IPS DF 6.9 (cell line): ENCODE results near the gene RIT1.

Source experiments
- DNase-seq: peaks from one replicate; pipeline ENCODE4 v3.0.0-alpha.2; 2013; ENCODE audit warnings: low read depth, low spot score
- H3K27ac ChIP-seq: one replicate; pipeline ENCODE4 v1.5.1; 2013; ENCODE audit warnings: low read length, control low read depth
- H3K27me3 ChIP-seq: 2 replicates; pipeline ENCODE4 v1.6.1; 2013; ENCODE audit warnings: mild to moderate bottlenecking, low read length; ENCODE audit not compliant: control insufficient read depth, insufficient read depth
- H3K36me3 ChIP-seq: 2 replicates; pipeline ENCODE4 v1.6.1; 2013; ENCODE audit warnings: low read length; ENCODE audit not compliant: control insufficient read depth, insufficient read depth
- H3K4me1 ChIP-seq: 2 replicates; pipeline ENCODE4 v1.6.1; 2013; ENCODE audit warnings: low read length; ENCODE audit not compliant: control insufficient read depth, insufficient read depth
- H3K4me3 ChIP-seq: 2 replicates; pipeline ENCODE4 v1.5.1; 2013; ENCODE audit warnings: mild to moderate bottlenecking, low read length
- H3K9me3 ChIP-seq: 2 replicates; pipeline ENCODE4 v1.6.1; 2013; ENCODE audit warnings: low read length, inconsistent platforms; ENCODE audit not compliant: control insufficient read depth, insufficient read depth
- whole genome bisulfite sequencing: extraction: QIAGEN DNeasy Blood & Tissue Kit; methylation state at CpG from one replicate; pipeline ENCODE4 v1.1.7; 2013; ENCODE audit warnings: mixed read lengths, missing lambda C conversion rate; ENCODE audit not compliant: insufficient read length, insufficient coverage; 5-methylcytosine and 5-hydroxymethylcytosine counted together

The RIT1 gene, protein sequence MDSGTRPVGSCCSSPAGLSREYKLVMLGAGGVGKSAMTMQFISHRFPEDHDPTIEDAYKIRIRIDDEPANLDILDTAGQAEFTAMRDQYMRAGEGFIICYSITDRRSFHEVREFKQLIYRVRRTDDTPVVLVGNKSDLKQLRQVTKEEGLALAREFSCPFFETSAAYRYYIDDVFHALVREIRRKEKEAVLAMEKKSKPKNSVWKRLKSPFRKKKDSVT

DNA sequence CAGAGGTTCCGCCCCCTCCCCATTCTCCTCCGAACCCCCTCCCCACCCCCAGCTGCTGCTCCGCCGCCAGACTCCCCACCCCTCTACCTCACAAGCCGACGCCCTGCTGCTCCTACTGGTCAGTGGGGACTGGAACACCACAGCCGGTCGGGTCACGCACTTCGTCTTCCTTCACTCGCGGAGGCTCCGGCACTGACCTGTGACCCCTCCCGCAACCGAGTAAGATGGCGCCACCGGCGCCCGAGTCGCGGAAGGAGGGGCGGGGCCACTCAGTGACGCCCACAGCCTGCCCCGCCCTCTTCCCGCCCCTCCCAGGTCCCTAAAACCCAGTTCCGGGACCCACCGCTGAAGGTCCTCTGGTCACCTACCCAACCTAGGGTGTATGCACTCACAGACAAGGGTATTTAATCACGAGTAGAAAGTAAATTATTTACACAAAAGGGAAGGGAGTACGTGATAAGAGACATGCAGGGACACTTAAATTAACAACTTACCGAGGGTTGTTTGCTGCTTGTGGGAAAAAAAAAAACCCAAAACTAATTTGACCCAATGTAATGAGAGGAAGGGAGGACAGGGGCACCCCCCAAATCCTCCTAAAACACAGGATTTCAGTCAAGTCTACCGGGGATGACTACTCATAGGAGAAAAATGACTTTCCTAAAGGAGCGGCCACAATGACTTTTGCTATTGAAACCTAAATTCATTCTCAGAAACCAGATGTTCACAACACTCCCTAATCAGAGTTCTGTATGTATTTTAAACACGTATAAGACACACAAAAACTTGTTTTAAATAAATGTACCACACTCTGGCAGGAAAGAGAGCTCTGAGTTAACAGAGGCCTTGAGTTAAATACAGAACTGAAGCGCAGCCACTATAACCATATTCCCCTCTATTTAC, at the start of gene RIT1:
Gene RIT1, minus strand, starts transcription at position 194 of the 900 bp plus-strand sequence. CDS start 588 bp downstream, outside the sequence.
- H3K4me1 ChIP-seq: no peaks in the 10 kb centered on the region
- peaks cover 14% of the 10 kb centered on the region for H3K36me3 ChIP-seq
- WGBS: no CpG with 5 or more reads among the region's 34 CpGs
- H3K27ac ChIP-seq: no peak within 1 kb of the TSS
- peak; percentile 63 for DNase-seq
- peak within 1 kb of the TSS; percentile 98 for H3K4me3 ChIP-seq
- no peaks in the 10 kb centered on the region for H3K9me3 ChIP-seq
- H3K27me3 ChIP-seq: no peaks in the 10 kb centered on the region

DNA sequence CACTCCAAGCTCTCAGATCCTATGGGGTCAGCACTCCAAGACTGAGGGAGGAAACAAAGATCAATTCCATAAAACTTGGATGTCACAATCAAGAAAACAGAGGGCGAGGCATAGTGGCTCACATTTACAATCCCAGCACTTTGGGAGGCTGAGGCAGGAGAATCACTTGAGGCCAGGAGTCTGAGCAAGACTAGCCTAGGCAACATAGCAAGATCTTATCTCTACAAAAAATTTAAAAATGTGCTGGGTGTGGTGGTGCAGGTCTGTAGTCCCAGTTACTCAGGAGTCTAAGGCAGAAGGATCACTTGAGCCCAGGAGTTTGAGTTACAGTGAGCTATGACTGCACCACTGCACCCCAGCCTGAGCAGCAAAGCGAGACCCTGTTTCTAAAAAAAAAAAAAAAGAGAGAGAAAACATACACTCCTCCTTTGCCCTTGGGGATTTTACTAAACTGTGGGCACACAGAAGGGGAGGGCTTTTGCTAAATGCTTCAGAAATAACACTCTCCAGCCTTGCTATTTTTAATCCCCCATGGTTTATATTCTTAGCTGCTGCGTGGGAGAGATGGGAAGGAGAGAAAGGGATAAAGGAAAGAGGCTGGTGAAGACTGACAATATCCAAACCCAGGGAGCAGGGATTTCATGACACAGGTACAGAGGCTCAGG, 49.1 kb upstream of the RIT1 start:
- H3K27ac ChIP-seq: no peak overlapping the region
- no CpG with 5 or more reads among the region's 3 CpGs for WGBS

DNA sequence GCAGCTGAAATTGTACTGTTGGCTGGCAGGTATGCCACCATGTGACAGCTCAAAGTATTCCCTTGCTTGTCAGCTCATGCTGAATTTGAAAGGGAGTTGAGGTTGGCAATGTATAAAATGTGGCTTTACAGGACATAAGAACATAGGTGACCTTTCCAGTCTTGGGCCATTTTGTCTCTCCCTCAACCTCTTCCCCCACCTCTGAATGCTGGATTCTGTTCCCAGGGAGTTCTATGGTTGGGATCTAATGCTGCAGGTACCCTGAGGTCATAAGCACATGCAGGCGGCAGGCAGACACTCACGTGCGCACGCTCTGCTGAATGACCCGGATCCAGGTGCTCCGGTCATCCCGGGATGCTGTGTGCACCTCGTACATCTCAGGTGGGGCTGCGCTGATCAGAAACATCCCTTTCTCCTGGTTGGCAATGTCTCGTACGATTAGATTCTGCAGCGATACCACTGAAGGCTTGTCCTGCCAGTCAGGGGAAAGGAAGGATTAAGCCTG, 46.3 kb upstream of the RIT1 start:
- no CpG with 5 or more reads among the region's 12 CpGs for WGBS
- Histone ChIP-seq H3K27ac (no peak overlapping the region), H3K4me1 (no peaks in the 10 kb centered on the region), H3K9me3 (no peaks in the 10 kb centered on the region), H3K4me3 (no peak overlapping the region), H3K27me3 (no peaks in the 10 kb centered on the region), H3K36me3 (peaks cover 31% of the 10 kb centered on the region)
- no peak for DNase-seq

More for the DNA sequence above, 49.1 kb upstream of the RIT1 start:
- Histone ChIP-seq H3K27me3 (no peaks in the 10 kb centered on the region), H3K4me1 (no peaks in the 10 kb centered on the region), H3K4me3 (no peak overlapping the region), H3K36me3 (peaks cover 37% of the 10 kb centered on the region), H3K9me3 (no peaks in the 10 kb centered on the region)
- DNase-seq: no peak

DNA sequence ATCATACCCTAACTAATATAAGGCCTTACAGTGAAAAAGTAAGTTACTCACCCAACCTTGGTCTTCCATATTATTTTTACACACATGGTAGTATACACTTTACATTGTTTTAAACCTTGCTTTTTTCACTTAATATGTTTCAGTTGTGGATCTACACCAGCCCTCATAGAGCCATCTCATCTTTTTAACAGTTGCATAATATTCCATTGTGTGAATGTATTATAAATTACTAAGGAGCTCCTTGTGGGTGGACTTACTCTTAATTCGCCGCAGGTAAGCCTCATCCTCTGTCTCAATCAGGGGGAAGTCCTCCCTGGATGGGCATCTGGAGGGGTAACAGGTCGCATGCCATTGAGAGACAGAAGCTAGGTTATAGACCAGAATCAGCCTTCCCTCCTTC, 43.5 kb upstream of the RIT1 start:
- no peaks in the 10 kb centered on the region for H3K9me3 ChIP-seq
- WGBS: no CpG with 5 or more reads among the region's 3 CpGs
- no peaks in the 10 kb centered on the region for H3K27me3 ChIP-seq
- peaks cover 42% of the 10 kb centered on the region for H3K36me3 ChIP-seq
- no peak overlapping the region for H3K27ac ChIP-seq
- H3K4me1 ChIP-seq: no peaks in the 10 kb centered on the region; the same call in 1 of the 2 replicates
- DNase-seq: no peak
- no peak overlapping the region for H3K4me3 ChIP-seq

DNA sequence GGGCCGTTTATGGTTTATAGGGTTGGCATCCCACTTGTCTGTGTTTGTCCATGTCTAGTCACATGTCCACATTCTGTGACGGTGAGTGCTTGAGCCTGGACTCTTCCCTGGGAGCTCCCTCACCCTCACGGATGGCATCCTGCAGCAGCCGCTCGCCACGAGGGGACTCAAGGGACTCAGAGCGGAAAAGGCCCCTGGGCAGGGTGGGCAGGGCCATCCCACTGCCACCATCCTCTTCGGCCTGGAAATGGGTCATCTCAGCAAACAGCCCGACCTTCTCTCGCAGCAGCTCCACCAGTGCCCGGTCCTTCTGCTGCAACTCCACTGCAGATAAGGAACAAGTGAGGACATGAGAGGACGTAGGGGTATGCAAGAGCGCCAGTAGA, 41.3 kb upstream of the RIT1 start:
- no peak for DNase-seq

DNA sequence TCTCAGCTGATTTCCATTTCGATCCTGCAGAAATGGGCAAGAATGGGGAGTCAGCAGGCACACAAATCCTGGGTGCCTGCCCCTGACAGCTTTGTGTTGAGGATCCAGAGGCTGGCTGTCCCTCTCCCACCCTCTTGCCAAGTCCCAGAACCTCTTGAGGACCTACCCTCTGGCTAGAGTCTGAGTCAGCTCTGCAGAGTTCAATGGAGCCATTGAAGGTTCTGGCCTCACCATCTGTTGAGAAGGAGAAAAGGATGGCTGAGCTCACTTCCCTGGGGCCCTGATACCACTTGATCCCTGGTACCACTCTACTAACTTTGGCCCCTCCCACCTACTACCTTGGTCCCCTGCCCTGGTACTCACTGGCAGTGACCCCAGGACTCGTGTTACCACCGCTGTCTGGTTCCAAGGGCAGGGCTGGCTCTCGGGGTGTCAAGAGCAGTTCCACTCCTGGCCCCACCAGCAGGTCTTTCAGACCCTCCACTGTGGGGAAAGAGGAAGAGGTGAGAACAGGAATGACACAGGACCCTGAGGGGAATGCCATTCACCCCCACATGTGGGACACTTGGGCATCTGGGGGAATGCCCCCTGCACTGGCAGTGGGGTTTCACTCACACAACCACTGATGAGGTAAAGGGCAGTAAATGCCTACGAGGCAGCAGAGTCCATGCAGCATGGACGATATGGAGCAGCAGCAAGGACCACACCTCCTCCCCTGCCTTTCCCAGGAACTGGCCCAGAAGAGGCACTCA, 40.8 kb upstream of the RIT1 start:
- H3K4me3 ChIP-seq: no peak overlapping the region
- DNase-seq: no peak
- no peaks in the 10 kb centered on the region; the same call in 1 of the 2 replicates for H3K4me1 ChIP-seq
- peaks cover 34% of the 10 kb centered on the region for H3K36me3 ChIP-seq
- WGBS: no CpG with 5 or more reads among the region's 6 CpGs
- H3K27me3 ChIP-seq: no peaks in the 10 kb centered on the region
- no peak overlapping the region for H3K27ac ChIP-seq
- no peaks in the 10 kb centered on the region for H3K9me3 ChIP-seq

More for the DNA sequence above, 41.3 kb upstream of the RIT1 start:
- Histone ChIP-seq H3K9me3 (no peaks in the 10 kb centered on the region), H3K27me3 (no peaks in the 10 kb centered on the region), H3K4me1 (no peaks in the 10 kb centered on the region; the same call in 1 of the 2 replicates), H3K27ac (no peak overlapping the region), H3K4me3 (no peak overlapping the region), H3K36me3 (peaks cover 34% of the 10 kb centered on the region)
- no CpG with 5 or more reads among the region's 13 CpGs for WGBS

DNA sequence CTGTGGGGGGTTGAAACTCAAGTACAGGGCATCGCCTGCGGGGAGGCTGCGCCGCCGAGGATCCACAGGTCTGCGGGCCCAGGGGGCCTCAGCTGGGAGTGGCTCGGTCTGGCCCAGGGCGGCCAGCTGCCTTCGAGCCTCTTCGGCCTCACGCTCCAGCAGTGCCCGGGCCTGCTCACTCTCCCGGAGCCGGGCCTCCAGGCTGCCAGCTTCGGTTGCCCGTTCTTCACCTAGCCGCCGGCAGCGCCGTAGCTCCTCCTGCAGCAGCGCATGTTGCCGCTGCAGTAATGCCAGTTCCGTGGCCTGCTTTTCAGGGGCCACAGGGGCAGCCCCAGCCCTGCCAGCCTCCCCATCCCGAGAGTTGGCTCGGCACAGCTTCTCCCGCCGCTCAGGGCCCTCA, 39.7 kb upstream of the RIT1 start:
- Histone ChIP-seq H3K36me3 (peaks cover 34% of the 10 kb centered on the region), H3K4me3 (no peak overlapping the region), H3K4me1 (no peaks in the 10 kb centered on the region; the same call in 1 of the 2 replicates), H3K27me3 (no peaks in the 10 kb centered on the region), H3K9me3 (no peaks in the 10 kb centered on the region), H3K27ac (no peak overlapping the region)
- DNase-seq: no peak
- WGBS: no CpG with 5 or more reads among the region's 27 CpGs

DNA sequence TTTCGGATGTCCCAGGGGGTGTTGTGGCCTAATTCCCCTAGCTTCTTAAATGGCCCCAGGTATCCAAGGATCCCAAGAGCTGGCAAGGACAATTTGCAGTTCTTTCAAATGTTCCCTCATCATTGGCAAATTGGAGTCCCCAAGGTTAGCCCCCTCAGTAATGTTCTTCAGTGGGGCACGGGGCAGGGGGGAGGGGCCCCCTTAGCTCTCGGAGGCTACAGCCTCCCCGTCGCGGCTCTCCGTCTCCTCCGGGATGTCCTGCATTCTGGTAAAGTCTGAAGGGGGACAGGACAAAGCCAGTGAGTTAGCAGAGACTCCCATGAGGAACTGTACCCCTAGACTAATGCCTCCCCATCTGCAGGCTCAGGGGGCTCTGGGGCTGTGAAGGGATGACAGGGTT, 36.6 kb upstream of the RIT1 start:
- H3K4me1 ChIP-seq: peaks cover 3% of the 10 kb centered on the region; the same call in 1 of the 2 replicates
- peaks cover 28% of the 10 kb centered on the region for H3K36me3 ChIP-seq
- no peak overlapping the region for H3K27ac ChIP-seq
- no peaks in the 10 kb centered on the region for H3K27me3 ChIP-seq
- H3K9me3 ChIP-seq: no peaks in the 10 kb centered on the region
- no peak for DNase-seq
- no CpG with 5 or more reads among the region's 8 CpGs for WGBS
- no peak overlapping the region for H3K4me3 ChIP-seq

DNA sequence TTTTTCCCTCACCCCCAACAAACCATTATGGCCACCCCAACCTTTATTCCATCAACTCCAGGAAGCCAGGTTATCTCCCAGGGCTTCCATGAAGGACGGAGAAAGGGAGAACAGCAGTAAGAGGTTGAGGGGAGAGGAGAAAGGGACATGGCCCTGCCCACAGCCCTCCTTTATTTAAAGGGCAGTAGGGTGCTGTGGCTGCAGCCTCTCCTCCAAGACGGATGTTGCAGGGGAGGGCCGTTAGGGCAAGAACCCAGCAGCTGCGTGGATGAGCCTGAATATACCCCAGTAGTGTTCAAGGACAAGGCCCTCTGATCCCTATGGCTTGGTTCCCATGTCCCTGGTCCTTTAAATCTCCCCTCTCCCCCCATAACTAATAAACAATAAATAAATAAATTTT, 36.1 kb upstream of the RIT1 start:
- Histone ChIP-seq H3K4me1 (peaks cover 3% of the 10 kb centered on the region; the same call in 1 of the 2 replicates), H3K4me3 (no peak overlapping the region), H3K36me3 (peaks cover 24% of the 10 kb centered on the region), H3K9me3 (no peaks in the 10 kb centered on the region), H3K27ac (no peak overlapping the region), H3K27me3 (no peaks in the 10 kb centered on the region)
- no CpG with 5 or more reads among the region's 4 CpGs for WGBS
- no peak for DNase-seq
